Activated naive CD4-positive, alpha-beta T cell (primary cell): ENCODE measurements around the gene PTPMT1.

Source experiments
- DNase-seq, 4 experiments: peaks; one replicate each; lab custom pipeline; 2025; lab: John Stamatoyannopoulos, UW

Gene PTPMT1

GRCh38 chr11:47578524-47579494, 13.4 kb downstream of the PTPMT1 start, which contains the start of the genes KBTBD4 and NDUFS3:
KBTBD4 (minus strand) TSS chr11:47578970; CDS start chr11:47578951, 19 bp downstream.
NDUFS3 (plus strand) TSS chr11:47579074; CDS start chr11:47579092, 18 bp downstream.
- peak; percentile 76 to 86 (median 83) for DNase-seq

- no peak for DNase-seq
Observed at GRCh38 chr11:47583844-47584243, 18.4 kb downstream of the PTPMT1 start.

- no peak for DNase-seq
Observed at GRCh38 chr11:47586098-47586855, 20.9 kb downstream of the PTPMT1 start, which contains the start of gene FAM180B. FAM180B (plus strand) TSS chr11:47586678; CDS start chr11:47586769, 91 bp downstream.

GRCh38 chr11:47587039-47587716, 21.8 kb downstream of the PTPMT1 start:
- no peak for DNase-seq

GRCh38 chr11:47587723-47588326, 22.4 kb downstream of the PTPMT1 start:
- no peak for DNase-seq

GRCh38 chr11:47589118-47589517, 23.7 kb downstream of the PTPMT1 start:
- DNase-seq, result no peak

- DNase-seq, result no peak
Observed at GRCh38 chr11:47589584-47589976, 24.2 kb downstream of the PTPMT1 start.

GRCh38 chr11:47589977-47590861, 24.8 kb downstream of the PTPMT1 start:
- DNase-seq, result no peak

- no peak for DNase-seq
Observed at GRCh38 chr11:47591764-47592163, 26.4 kb downstream of the PTPMT1 start.

GRCh38 chr11:47592251-47592650, 26.9 kb downstream of the PTPMT1 start:
- no peak for DNase-seq

GRCh38 chr11:47592970-47593369, 27.6 kb downstream of the PTPMT1 start:
- DNase-seq, result no peak

- DNase-seq, result no peak
Observed at GRCh38 chr11:47593492-47593933, 28.1 kb downstream of the PTPMT1 start.

GRCh38 chr11:47593934-47594855, 28.8 kb downstream of the PTPMT1 start, which contains the start of gene C1QTNF4:
C1QTNF4 (minus strand) TSS chr11:47594411; CDS start chr11:47590810, 3,601 bp downstream.
- no peak for DNase-seq

- no peak for DNase-seq
Observed at GRCh38 chr11:47595029-47595428, 29.6 kb downstream of the PTPMT1 start.

GRCh38 chr11:47595967-47596366, 30.6 kb downstream of the PTPMT1 start:
- no peak for DNase-seq

GRCh38 chr11:47599902-47600301, 34.5 kb downstream of the PTPMT1 start:
- DNase-seq, result no peak

- DNase-seq, result no peak
Observed at GRCh38 chr11:47603295-47603694, 37.9 kb downstream of the PTPMT1 start.

- no peak for DNase-seq
Observed at GRCh38 chr11:47605921-47606320, 40.5 kb downstream of the PTPMT1 start.

GRCh38 chr11:47606731-47607130, 41.3 kb downstream of the PTPMT1 start:
- no peak for DNase-seq
